A549 (cell line): ENCODE measurements around the gene CSNK1E. TPM values are rescaled to one million over a fixed set of nuclear protein-coding genes. Genes with fewer than 3 reads are reported as not detected.

Experiments used
- ATAC-seq, 2 experiments: fragments of 200-7000 bp in 1 of 2; fragments of >200 bp in 1 of 2; cut with Nextera tagmentation in 1 of 2; cut with Tn5 transposase in 1 of 2; 3 replicates each; pipeline versions ENCODE4 v1.8.0 to v1.9.1; 2018 to 2020; ENCODE audit warnings: mild to moderate bottlenecking in 1 of 2, moderate library complexity in 1 of 2
- CTCF ChIA-PET: fragments of 300-600 bp; sonication (Branson Sonifier 250); formaldehyde crosslinking; extraction: SDS; loops from one replicate; lab custom pipeline; 2021; ENCODE audit warnings: antibody characterized with exemption, inconsistent platforms; lab: Yijun Ruan, JAX
- POLR2A ChIA-PET: fragments of 350-600 bp; formaldehyde crosslinking; extraction: SDS; loops from one replicate; lab custom pipeline; 2021; ENCODE audit warnings: antibody characterized with exemption, inconsistent platforms; lab: Yijun Ruan, JAX
- DNase-seq, 2 experiments: peaks; one replicate each; pipeline versions ENCODE4 v3.0.0 to v3.0.0-alpha.2; 2011 to 2016; ENCODE audit warnings: low read depth in 1 of 2, low spot score in 1 of 2
- FAIRE-seq: peaks from 2 replicates; lab custom pipeline; 2011; peaks lifted over from hg19 to GRCh38; lab: Jason Lieb, UNC
- H3K27ac ChIP-seq, 2 experiments: fragments of >200 bp; sonication (Bioruptor Twin); formaldehyde crosslinking; 3 replicates each; pipeline ENCODE4 v1.5.1; 2016 to 2017
- H3K4me1 ChIP-seq: fragments of >200 bp; sonication (Bioruptor Twin); formaldehyde crosslinking; 3 replicates; pipeline ENCODE4 v1.6.1; 2016
- H3K4me2 ChIP-seq: fragments of >200 bp; sonication (Bioruptor Twin); formaldehyde crosslinking; 3 replicates; pipeline ENCODE4 v1.6.1; 2016
- H3K4me3 ChIP-seq: fragments of >200 bp; sonication (Bioruptor Twin); formaldehyde crosslinking; 3 replicates; pipeline ENCODE4 v1.5.1; 2016
- H3K9me3 ChIP-seq: fragments of >200 bp; sonication (Bioruptor Twin); formaldehyde crosslinking; 3 replicates; pipeline ENCODE4 v1.6.1; 2016
- BCL3 ChIP-seq: fragments of >200 bp; sonication (Bioruptor Twin); formaldehyde crosslinking; IDR thresholded peaks from 3 replicates; pipeline ENCODE4 v1.6.1; 2016
- CBX8 ChIP-seq: fragments of 200-600 bp; sonication (generic); IDR thresholded peaks from 2 replicates; pipeline ENCODE4 v1.6.1; 2016
- ESRRA ChIP-seq: fragments of 150-350 bp; IDR thresholded peaks from 2 replicates; pipeline ENCODE4 v1.6.1; 2014; ENCODE audit warnings: mild to moderate bottlenecking, low read length, borderline replicate concordance
- FOSL2 ChIP-seq, 2 experiments: fragments of 450-650 bp in 1 of 2; fragments of >200 bp in 1 of 2; sonication (Bioruptor Twin) in 1 of 2; formaldehyde crosslinking; IDR thresholded peaks; 2 replicates each; pipeline versions ENCODE4 v1.5.0 to v1.6.1; 2016 to 2020; ENCODE audit warnings: mild to moderate bottlenecking in 1 of 2, moderate library complexity in 1 of 2
- GATA3 ChIP-seq: IDR thresholded peaks from 2 replicates; pipeline ENCODE4 v1.6.1; 2012; ENCODE audit warnings: borderline replicate concordance
- HOXB13 ChIP-seq: fragments of 250-450 bp; sonication (Bioruptor Pico); IDR thresholded peaks from 2 replicates; pipeline ENCODE4 v1.5.0; 2020; ENCODE audit warnings: low read depth, mild to moderate bottlenecking, moderate library complexity
- HOXB5 ChIP-seq: fragments of 250-450 bp; sonication (Bioruptor Pico); IDR thresholded peaks from 2 replicates; pipeline ENCODE4 v1.5.0; 2020; ENCODE audit warnings: mild to moderate bottlenecking, moderate library complexity
- JUN ChIP-seq, 2 experiments: fragments of >200 bp; sonication (Bioruptor Twin); formaldehyde crosslinking; IDR thresholded peaks; 2 replicates in 1 of 2; 3 replicates in 1 of 2; pipeline ENCODE4 v1.6.1; 2016 to 2017
- MAX ChIP-seq: IDR thresholded peaks from 2 replicates; pipeline ENCODE4 v1.6.1; 2012
- NR3C1 ChIP-seq: fragments of >200 bp; sonication (Bioruptor Twin); formaldehyde crosslinking; IDR thresholded peaks from 3 replicates; pipeline ENCODE4 v1.6.1; 2017
- PHF8 ChIP-seq: fragments of 200-600 bp; sonication (generic); IDR thresholded peaks from 2 replicates; pipeline ENCODE4 v1.6.1; 2016; ENCODE audit warnings: low read depth, mild to moderate bottlenecking, antibody characterized with exemption, moderate library complexity, borderline replicate concordance
- RCOR1 ChIP-seq: fragments of 150-350 bp; IDR thresholded peaks from 2 replicates; pipeline ENCODE4 v1.6.1; 2014; ENCODE audit warnings: antibody characterized with exemption, low read length, low read depth
- SREBF2 ChIP-seq: fragments of 450-650 bp; IDR thresholded peaks from 2 replicates; pipeline ENCODE4 v1.6.1; 2014; ENCODE audit warnings: mild to moderate bottlenecking, moderate library complexity
- ZC3H11A ChIP-seq: fragments of 450-650 bp; IDR thresholded peaks from 2 replicates; pipeline ENCODE4 v1.6.1; 2014; ENCODE audit warnings: antibody characterized with exemption, mild to moderate bottlenecking
- ZFP36 ChIP-seq: fragments of 450-650 bp; IDR thresholded peaks from 2 replicates; pipeline ENCODE4 v1.6.1; 2014; ENCODE audit warnings: borderline replicate concordance; ENCODE audit not compliant: partially characterized antibody
- ZNF302 ChIP-seq: fragments of 250-450 bp; sonication (Bioruptor Pico); IDR thresholded peaks from 2 replicates; pipeline ENCODE4 v1.9.0; 2021; ENCODE audit warnings: inconsistent platforms, mild to moderate bottlenecking, moderate library complexity
- WGBS: methylation state at CpG from one replicate; pipeline ENCODE4 v1.1.6; 2017; ENCODE audit errors: missing lambda C conversion rate; 5-methylcytosine and 5-hydroxymethylcytosine counted together
- polyA plus RNA-seq, 4 experiments: library from polyadenylated mRNA; depleted of rRNA in 3 of 4; stranded (reverse); fragments of >200 nt; fragmentation: RNase III in 1 of 4; extraction: RNeasy Plus Mini Kit Qiagen cat#74134 plus additional on column Dnase treatment in 1 of 4; gene quantifications; 2 replicates in 3 of 4; 3 replicates in 1 of 4; pipeline ENCODE4 v1.2.3, GENCODE V29; 2011 to 2017
- TF ChIP-seq, protein P1 (sequence below): fragments of >200 bp; sonication (Bioruptor Twin); formaldehyde crosslinking; IDR thresholded peaks from 3 replicates; pipeline ENCODE4 v1.5.1; 2016
- TF ChIP-seq, protein P2 (sequence below): IDR thresholded peaks from 2 replicates; pipeline ENCODE4 v1.6.1; 2012; ENCODE audit warnings: low read depth, borderline replicate concordance

Gene CSNK1E
- polyA plus RNA-seq, 2 of the 4 experiments (the other 2 are of a cell fraction): 59.3 to 60.9 TPM

DNA sequence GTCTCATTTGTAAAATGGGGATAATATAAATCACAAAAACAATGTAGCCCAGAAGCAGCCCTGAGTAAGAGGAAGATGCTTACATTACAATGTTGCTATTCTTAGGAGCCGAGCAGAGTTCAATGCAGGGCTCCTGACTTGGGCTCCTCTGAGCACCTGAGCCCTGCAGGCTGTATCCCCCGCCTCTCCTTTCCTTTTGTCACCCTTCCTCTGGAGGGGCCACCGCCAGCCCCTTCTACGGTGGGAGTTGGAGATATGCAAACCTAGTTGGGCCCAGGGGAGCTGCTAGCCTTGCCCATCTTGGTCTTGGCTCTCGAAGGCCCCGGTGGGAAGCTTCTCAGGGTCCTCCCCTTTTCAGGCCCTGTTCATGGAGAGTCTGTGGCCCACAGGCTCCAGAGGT lies 8.4 kb upstream of the CSNK1E start:
- 85% methylated on average over 6 of the region's 6 CpGs for WGBS
- no peak for TF ChIP-seq GATA3
- no peak for TF ChIP-seq ZFP36
- no peak for TF ChIP-seq ZC3H11A
- no peak for TF ChIP-seq ZNF302
- TF ChIP-seq, all 56 proteins: peak for 0
- Histone ChIP-seq H3K4me3 (no peak overlapping the region), H3K9me3 (no peaks in the 10 kb centered on the region), H3K27ac (no peak overlapping the region), H3K4me1 (no peaks in the 10 kb centered on the region), H3K4me2 (no peak overlapping the region)
- DNase-seq (no peak), ATAC-seq (no peak), FAIRE-seq (no peak)
- ChIA-PET POLR2A (no interaction called here), CTCF (interaction anchor here (0.7 to 0.8 kb wide), 2 partner anchors 12 to 266 kb away, joined by 3 to 4 read pairs; no protein-coding TSS in a partner anchor)

- DNase-seq (no peak), ATAC-seq (no peak), FAIRE-seq (no peak)
- ChIA-PET POLR2A (no interaction called here), CTCF (interaction anchor here (1.0 kb wide), 1 partner anchor 14 kb away, joined by 3 read pairs; no protein-coding TSS in a partner anchor)
- TF ChIP-seq HOXB13 (CRISPR knock-in tag) (no peak), PHF8 (no peak), NR3C1 (no peak)
- WGBS: 85% methylated on average over 11 of the region's 11 CpGs
- peaks cover 19% of the 10 kb centered on the region for H3K4me1 ChIP-seq
- H3K9me3 ChIP-seq: no peaks in the 10 kb centered on the region
- H3K27ac ChIP-seq: no peak overlapping the region
- H3K4me2 ChIP-seq: no peak overlapping the region
- H3K4me3 ChIP-seq: no peak overlapping the region
Observed at GRCh38 chr22:38320605-38321402, 3.6 kb upstream of the CSNK1E start.

GRCh38 chr22:38318792-38319773 lies 1.9 kb upstream of the CSNK1E start:
- FAIRE-seq (no peak), DNase-seq (no peak), ATAC-seq (no peak)
- Histone ChIP-seq H3K27ac (peak overlapping the region; percentile 92 to 99), H3K4me2 (peak overlapping the region; percentile 97), H3K9me3 (no peaks in the 10 kb centered on the region), H3K4me1 (peaks cover 34% of the 10 kb centered on the region), H3K4me3 (no peak overlapping the region)
- TF ChIP-seq CBX8 (no peak), FOSL2 (IDR thresholded peaks at IDR 0.05) (no peak), FOSL2 (CRISPR knock-in tag; IDR thresholded peaks at IDR 0.05) (no peak), RCOR1 (no peak), SREBF2 (no peak)
- TF ChIP-seq, protein P1, sequence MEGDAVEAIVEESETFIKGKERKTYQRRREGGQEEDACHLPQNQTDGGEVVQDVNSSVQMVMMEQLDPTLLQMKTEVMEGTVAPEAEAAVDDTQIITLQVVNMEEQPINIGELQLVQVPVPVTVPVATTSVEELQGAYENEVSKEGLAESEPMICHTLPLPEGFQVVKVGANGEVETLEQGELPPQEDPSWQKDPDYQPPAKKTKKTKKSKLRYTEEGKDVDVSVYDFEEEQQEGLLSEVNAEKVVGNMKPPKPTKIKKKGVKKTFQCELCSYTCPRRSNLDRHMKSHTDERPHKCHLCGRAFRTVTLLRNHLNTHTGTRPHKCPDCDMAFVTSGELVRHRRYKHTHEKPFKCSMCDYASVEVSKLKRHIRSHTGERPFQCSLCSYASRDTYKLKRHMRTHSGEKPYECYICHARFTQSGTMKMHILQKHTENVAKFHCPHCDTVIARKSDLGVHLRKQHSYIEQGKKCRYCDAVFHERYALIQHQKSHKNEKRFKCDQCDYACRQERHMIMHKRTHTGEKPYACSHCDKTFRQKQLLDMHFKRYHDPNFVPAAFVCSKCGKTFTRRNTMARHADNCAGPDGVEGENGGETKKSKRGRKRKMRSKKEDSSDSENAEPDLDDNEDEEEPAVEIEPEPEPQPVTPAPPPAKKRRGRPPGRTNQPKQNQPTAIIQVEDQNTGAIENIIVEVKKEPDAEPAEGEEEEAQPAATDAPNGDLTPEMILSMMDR: no peak
- ChIA-PET CTCF (no interaction called here), POLR2A (no interaction called here)
- WGBS: 89% methylated on average over 14 of the region's 14 CpGs

DNA sequence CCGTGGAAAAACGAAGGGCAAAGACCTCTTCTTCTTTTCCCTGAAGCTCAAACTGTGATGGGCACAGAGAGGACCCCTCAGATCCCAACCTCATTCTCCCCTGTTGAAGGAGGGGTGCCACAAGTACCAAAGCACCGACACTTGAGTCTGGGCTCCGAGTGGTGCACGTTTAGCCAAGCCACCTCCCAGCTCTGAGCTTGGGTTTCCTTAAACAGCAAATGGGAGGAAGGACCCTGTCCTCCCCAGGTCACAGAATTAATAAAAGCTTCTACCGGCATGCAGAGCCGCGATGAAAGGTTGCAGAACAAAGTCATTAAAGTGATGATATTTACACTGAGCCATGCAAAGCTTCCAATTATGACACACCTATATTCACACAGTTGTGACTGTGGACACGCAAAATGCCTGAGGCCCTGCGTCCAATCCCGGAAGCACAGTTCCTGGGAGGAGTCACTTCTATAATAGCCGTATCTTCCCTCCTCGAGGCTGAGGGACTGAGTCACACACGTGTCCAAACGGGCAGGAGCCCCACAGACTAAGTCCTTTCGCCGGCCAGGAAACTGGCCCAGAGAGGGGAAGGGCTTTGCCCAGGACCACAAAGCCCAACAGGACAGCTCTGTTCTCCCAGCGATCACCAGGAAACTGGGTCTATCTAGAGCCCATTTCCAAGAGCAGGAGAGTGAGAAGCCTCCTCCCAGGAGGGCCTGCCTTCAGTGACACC lies 922 bp upstream of the CSNK1E start:
- CTCF ChIA-PET: no interaction called here
- Histone ChIP-seq H3K4me2 (peak overlapping the region; percentile 97), H3K4me1 (peaks cover 43% of the 10 kb centered on the region), H3K4me3 (peak overlapping the region; percentile 76), H3K9me3 (no peaks in the 10 kb centered on the region), H3K27ac (peak overlapping the region; percentile 92 to 99)
- FAIRE-seq: no peak
- TF ChIP-seq BCL3 (0 out of 3 replicates have a peak, but pooled peaks have one; percentile 36), ESRRA (no peak), FOSL2 (IDR thresholded peaks at IDR 0.05) (no peak), FOSL2 (CRISPR knock-in tag; IDR thresholded peaks at IDR 0.05) (peak; percentile 72), MAX (peak; percentile 90), HOXB5 (CRISPR knock-in tag) (no peak), HOXB13 (CRISPR knock-in tag) (0 out of 2 replicates have a peak, but pooled peaks have one; percentile 13), JUN (IDR thresholded peaks at IDR 0.05) (peak in 1 of 2 experiments; percentile 25; a peak in 1 of 5 replicates)
- TF ChIP-seq, protein P2, sequence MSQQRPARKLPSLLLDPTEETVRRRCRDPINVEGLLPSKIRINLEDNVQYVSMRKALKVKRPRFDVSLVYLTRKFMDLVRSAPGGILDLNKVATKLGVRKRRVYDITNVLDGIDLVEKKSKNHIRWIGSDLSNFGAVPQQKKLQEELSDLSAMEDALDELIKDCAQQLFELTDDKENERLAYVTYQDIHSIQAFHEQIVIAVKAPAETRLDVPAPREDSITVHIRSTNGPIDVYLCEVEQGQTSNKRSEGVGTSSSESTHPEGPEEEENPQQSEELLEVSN: peak; percentile 71
- TF ChIP-seq, all 56 proteins: peak for 6
- ATAC-seq (peak; percentile 72 to 79), DNase-seq (peak; percentile 85 to 94)
- 0% methylated on average over 12 of the region's 18 CpGs for WGBS
- POLR2A ChIA-PET: interaction anchor here (0.6 kb wide), 1 partner anchor 23 kb away, joined by 3 read pairs; no protein-coding TSS in a partner anchor
